WTC11 (cell line): ENCODE results near the gene WDR64. TPM values are rescaled to one million over a fixed set of nuclear protein-coding genes. Genes with fewer than 3 reads are reported as not detected.

Experiments
- ATAC-seq: fragments of 200-7000 bp; cut with Tn5 transposase; 2 replicates; pipeline ENCODE4 v1.10.0; 2021; ENCODE audit warnings: mild to moderate bottlenecking, moderate library complexity
- CTCF ChIA-PET: fragments of 300-600 bp; sonication (Branson Sonifier 250); formaldehyde crosslinking; loops from one replicate; lab custom pipeline; 2021; ENCODE audit warnings: antibody characterized with exemption; lab: Charles Lee
- POLR2A ChIA-PET: fragments of 350-600 bp; sonication (Branson Sonifier 250); formaldehyde crosslinking; loops from one replicate; lab custom pipeline; 2021; ENCODE audit warnings: antibody characterized with exemption; lab: Charles Lee
- DNase-seq: peaks from one replicate; pipeline ENCODE4 v3.0.0; 2021; ENCODE audit warnings: low spot score
- H3K27ac Mint-ChIP-seq: 2 replicates; pipeline ENCODE4 v1.8.0; 2021; ENCODE audit warnings: mixed read lengths
- H3K27me3 Mint-ChIP-seq: 2 replicates; pipeline ENCODE4 v1.8.0; 2021; ENCODE audit warnings: low read depth, mild to moderate bottlenecking, moderate library complexity, mixed read lengths
- H3K36me3 Mint-ChIP-seq: 2 replicates; pipeline ENCODE4 v1.8.0; 2021; ENCODE audit warnings: mixed read lengths
- H3K4me1 Mint-ChIP-seq: 2 replicates; pipeline ENCODE4 v1.8.0; 2022; ENCODE audit warnings: mixed read lengths
- H3K4me3 Mint-ChIP-seq: 2 replicates; pipeline ENCODE4 v1.8.0; 2021; ENCODE audit warnings: mild to moderate bottlenecking, moderate library complexity, mixed read lengths
- H3K9me3 Mint-ChIP-seq: 2 replicates; pipeline ENCODE4 v1.8.0; 2021; ENCODE audit warnings: mixed read lengths
- AFF4 ChIP-seq: sonication (generic); formaldehyde crosslinking; IDR thresholded peaks from 2 replicates; pipeline ENCODE4 v1.8.1; 2023; ENCODE audit warnings: mild to moderate bottlenecking, missing genetic modification reagents, borderline replicate concordance
- ATF3 ChIP-seq: sonication (generic); formaldehyde crosslinking; conservative IDR thresholded peaks from 2 replicates; pipeline ENCODE4 v1.8.1; 2022; ENCODE audit warnings: mild to moderate bottlenecking, missing genetic modification reagents
- ELF4 ChIP-seq: sonication (generic); formaldehyde crosslinking; IDR thresholded peaks from 2 replicates; pipeline ENCODE4 v1.8.1; 2022; ENCODE audit warnings: low read depth, mild to moderate bottlenecking, moderate library complexity, missing genetic modification reagents
- ETV6 ChIP-seq: sonication (generic); formaldehyde crosslinking; IDR thresholded peaks from 2 replicates; pipeline ENCODE4 v1.8.1; 2022; ENCODE audit warnings: mild to moderate bottlenecking, missing genetic modification reagents
- FOXJ3 ChIP-seq: sonication (generic); formaldehyde crosslinking; IDR thresholded peaks from 2 replicates; pipeline ENCODE4 v1.9.0; 2021; ENCODE audit warnings: missing genetic modification reagents, mild to moderate bottlenecking, borderline replicate concordance
- FOXP1 ChIP-seq: sonication (generic); formaldehyde crosslinking; IDR thresholded peaks from 2 replicates; pipeline ENCODE4 v1.8.0; 2022; ENCODE audit warnings: missing genetic modification reagents, mild to moderate bottlenecking, moderate library complexity, borderline replicate concordance
- GTF2I ChIP-seq: fragments of 250-450 bp; sonication (Bioruptor Pico); conservative IDR thresholded peaks from 2 replicates; pipeline ENCODE4 v1.4.0; 2021; ENCODE audit warnings: mild to moderate bottlenecking
- IRF1 ChIP-seq: sonication (generic); formaldehyde crosslinking; IDR thresholded peaks from 2 replicates; pipeline ENCODE4 v1.8.0; 2023; ENCODE audit warnings: missing genetic modification reagents
- MLX ChIP-seq: sonication (generic); formaldehyde crosslinking; IDR thresholded peaks from 2 replicates; pipeline ENCODE4 v1.8.1; 2023; ENCODE audit warnings: mild to moderate bottlenecking, missing genetic modification reagents, moderate library complexity
- MXD4 ChIP-seq: fragments of 250-450 bp; sonication (Bioruptor Pico); IDR thresholded peaks from 2 replicates; pipeline ENCODE4 v1.8.0; 2021; ENCODE audit warnings: mild to moderate bottlenecking, moderate library complexity, borderline replicate concordance
- NR1H2 ChIP-seq: sonication (generic); formaldehyde crosslinking; IDR thresholded peaks from 2 replicates; pipeline ENCODE4 v1.9.0; 2021; ENCODE audit warnings: mild to moderate bottlenecking, moderate library complexity, missing genetic modification reagents
- RORB ChIP-seq: fragments of 250-450 bp; sonication (Bioruptor Pico); IDR thresholded peaks from 2 replicates; pipeline ENCODE4 v1.9.0; 2021; ENCODE audit warnings: mild to moderate bottlenecking
- SMAD3 ChIP-seq: sonication (generic); formaldehyde crosslinking; IDR thresholded peaks from 2 replicates; pipeline ENCODE4 v1.8.0; 2022; ENCODE audit warnings: missing genetic modification reagents, mild to moderate bottlenecking, borderline replicate concordance
- TCF7 ChIP-seq: sonication (generic); formaldehyde crosslinking; IDR thresholded peaks from 2 replicates; pipeline ENCODE4 v1.8.0; 2022; ENCODE audit warnings: mild to moderate bottlenecking, low read depth, missing genetic modification reagents, moderate library complexity
- TEAD1 ChIP-seq: sonication (generic); formaldehyde crosslinking; IDR thresholded peaks from 2 replicates; pipeline ENCODE4 v1.8.0; 2022; ENCODE audit warnings: mild to moderate bottlenecking, missing genetic modification reagents
- TP53 ChIP-seq: sonication (generic); formaldehyde crosslinking; IDR thresholded peaks from 2 replicates; pipeline ENCODE4 v1.8.1; 2023; ENCODE audit warnings: mild to moderate bottlenecking, missing genetic modification reagents
- ZBTB43 ChIP-seq: sonication (generic); formaldehyde crosslinking; IDR thresholded peaks from 2 replicates; pipeline ENCODE4 v1.8.1; 2023; ENCODE audit warnings: mild to moderate bottlenecking, missing genetic modification reagents
- ZNF425 ChIP-seq: fragments of 250-450 bp; sonication (Bioruptor Pico); conservative IDR thresholded peaks from 2 replicates; pipeline ENCODE4 v1.9.0; 2021; ENCODE audit warnings: mild to moderate bottlenecking
- total RNA-seq: library from RNA; stranded (reverse); gene quantifications from 3 replicates; pipeline ENCODE4 v1.2.3, GENCODE V29; 2021
- TF ChIP-seq, protein P1 (sequence below): sonication (generic); formaldehyde crosslinking; IDR thresholded peaks from 2 replicates; pipeline ENCODE4 v1.8.0; 2022; ENCODE audit warnings: missing genetic modification reagents

The WDR64 gene
- total RNA-seq, 1 experiment from 2014 or later, result not detected

DNA sequence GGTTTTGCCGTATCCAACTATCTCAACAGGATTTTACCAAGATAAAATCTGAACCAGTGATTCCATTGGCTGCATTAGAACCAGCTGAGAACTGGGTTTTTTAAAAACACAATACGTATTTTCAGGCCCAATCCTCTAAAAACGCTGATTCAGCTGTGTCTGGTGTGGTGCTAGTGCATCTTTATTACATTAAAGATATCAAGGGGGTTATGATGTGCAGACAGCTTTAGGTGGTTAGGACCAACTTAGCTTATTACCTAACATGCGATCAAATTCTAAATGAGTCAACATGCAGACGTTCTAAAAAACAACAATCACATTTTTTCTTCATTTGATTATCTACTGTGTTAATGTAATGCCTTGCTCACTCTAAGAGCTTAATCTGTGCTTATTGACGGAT is 163.9 kb downstream of the WDR64 start (continued):
- no peak for TF ChIP-seq AFF4
- TF ChIP-seq TEAD1 (CRISPR knock-in tag), result no peak
- TF ChIP-seq MXD4 (CRISPR knock-in tag), result no peak

DNA sequence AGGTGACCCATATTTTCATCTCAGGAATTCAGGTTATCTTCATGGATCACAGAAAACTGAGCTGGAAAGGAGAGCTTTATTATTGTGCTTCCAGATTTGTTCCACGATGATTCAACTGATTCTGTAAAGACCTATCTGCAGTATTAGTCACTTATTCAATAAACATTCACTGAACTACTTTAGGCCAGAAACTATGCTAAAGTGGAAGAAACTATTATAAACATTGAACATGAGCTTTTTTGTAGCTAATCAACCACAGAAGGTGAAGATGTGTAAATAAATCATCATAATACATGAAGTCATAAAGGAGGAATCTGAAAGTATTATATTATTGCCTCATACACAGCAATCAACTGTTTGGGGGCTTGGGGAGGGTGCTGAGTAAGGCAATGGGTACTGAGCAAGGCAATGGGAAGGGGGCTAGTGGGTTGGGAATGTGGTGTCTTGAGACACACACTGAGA is 165.3 kb downstream of the WDR64 start:
- H3K9me3 Mint-ChIP-seq, result no peaks in the 10 kb centered on the region
- no peak for TF ChIP-seq ATF3 (CRISPR knock-in tag)
- TF ChIP-seq FOXP1, result no peak
- TF ChIP-seq IRF1 (CRISPR knock-in tag), result no peak
- TF ChIP-seq, all 79 proteins: peak for 0
- Mint-ChIP-seq H3K4me3 (no peak overlapping the region), H3K36me3 (no peaks in the 10 kb centered on the region), H3K4me1 (no peaks in the 10 kb centered on the region), H3K27me3 (no peaks in the 10 kb centered on the region; the same call in 1 of the 2 replicates), H3K27ac (no peak overlapping the region)
- ATAC-seq (no peak), DNase-seq (no peak)
- CTCF ChIA-PET, result no interaction called here
- POLR2A ChIA-PET, result no interaction called here

DNA sequence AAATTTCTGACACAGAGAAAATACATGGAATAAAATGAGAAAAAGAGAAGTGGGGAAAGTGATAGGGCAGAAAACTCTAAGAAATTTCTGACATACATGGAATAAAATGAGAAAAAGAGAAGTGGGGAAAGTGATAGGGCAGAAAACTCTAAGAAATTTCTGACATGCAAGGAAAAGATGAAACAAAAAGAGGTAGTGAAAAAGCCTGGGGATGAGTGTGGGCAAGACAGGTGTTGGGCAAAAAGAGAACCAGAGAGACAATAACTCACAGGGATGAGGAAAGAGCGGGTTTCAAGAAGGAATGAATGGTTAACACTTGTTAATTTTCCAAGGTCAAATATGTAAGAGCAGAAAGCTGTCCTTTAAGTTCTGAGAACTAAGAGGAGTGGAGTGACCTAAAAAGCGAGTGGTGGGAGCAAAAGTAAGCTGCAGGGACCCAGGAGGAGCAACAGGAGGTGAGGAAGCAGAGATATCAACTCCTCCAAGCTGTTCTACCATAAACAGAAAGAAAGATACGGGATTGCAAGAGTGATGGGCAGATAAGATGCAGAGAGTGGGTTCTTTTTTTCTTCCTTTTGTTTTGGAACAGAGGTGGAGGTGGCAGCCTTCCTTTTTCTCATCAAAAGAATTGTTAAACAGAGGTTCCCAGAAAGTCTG is 166.0 kb downstream of the WDR64 start:
- ATAC-seq (no peak), DNase-seq (no peak)
- ChIA-PET CTCF (no interaction called here), POLR2A (no interaction called here)
- Mint-ChIP-seq H3K9me3 (no peaks in the 10 kb centered on the region), H3K4me1 (no peaks in the 10 kb centered on the region), H3K27ac (no peak overlapping the region), H3K4me3 (no peak overlapping the region), H3K36me3 (no peaks in the 10 kb centered on the region), H3K27me3 (no peaks in the 10 kb centered on the region; the same call in 1 of the 2 replicates)
- TF ChIP-seq, protein P1, sequence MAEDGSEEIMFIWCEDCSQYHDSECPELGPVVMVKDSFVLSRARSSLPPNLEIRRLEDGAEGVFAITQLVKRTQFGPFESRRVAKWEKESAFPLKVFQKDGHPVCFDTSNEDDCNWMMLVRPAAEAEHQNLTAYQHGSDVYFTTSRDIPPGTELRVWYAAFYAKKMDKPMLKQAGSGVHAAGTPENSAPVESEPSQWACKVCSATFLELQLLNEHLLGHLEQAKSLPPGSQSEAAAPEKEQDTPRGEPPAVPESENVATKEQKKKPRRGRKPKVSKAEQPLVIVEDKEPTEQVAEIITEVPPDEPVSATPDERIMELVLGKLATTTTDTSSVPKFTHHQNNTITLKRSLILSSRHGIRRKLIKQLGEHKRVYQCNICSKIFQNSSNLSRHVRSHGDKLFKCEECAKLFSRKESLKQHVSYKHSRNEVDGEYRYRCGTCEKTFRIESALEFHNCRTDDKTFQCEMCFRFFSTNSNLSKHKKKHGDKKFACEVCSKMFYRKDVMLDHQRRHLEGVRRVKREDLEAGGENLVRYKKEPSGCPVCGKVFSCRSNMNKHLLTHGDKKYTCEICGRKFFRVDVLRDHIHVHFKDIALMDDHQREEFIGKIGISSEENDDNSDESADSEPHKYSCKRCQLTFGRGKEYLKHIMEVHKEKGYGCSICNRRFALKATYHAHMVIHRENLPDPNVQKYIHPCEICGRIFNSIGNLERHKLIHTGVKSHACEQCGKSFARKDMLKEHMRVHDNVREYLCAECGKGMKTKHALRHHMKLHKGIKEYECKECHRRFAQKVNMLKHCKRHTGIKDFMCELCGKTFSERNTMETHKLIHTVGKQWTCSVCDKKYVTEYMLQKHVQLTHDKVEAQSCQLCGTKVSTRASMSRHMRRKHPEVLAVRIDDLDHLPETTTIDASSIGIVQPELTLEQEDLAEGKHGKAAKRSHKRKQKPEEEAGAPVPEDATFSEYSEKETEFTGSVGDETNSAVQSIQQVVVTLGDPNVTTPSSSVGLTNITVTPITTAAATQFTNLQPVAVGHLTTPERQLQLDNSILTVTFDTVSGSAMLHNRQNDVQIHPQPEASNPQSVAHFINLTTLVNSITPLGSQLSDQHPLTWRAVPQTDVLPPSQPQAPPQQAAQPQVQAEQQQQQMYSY (CRISPR knock-in tag), result no peak
- TF ChIP-seq MLX (CRISPR knock-in tag) (no peak), ELF4 (CRISPR knock-in tag) (no peak), TCF7 (no peak), RORB (no peak), GTF2I (CRISPR knock-in tag) (no peak), ZBTB43 (CRISPR knock-in tag) (no peak), ZNF425 (no peak), MXD4 (CRISPR knock-in tag) (no peak), FOXJ3 (CRISPR knock-in tag) (no peak), SMAD3 (CRISPR knock-in tag) (no peak), ATF3 (CRISPR knock-in tag) (no peak), TP53 (CRISPR knock-in tag) (no peak), ETV6 (CRISPR knock-in tag) (no peak), NR1H2 (CRISPR knock-in tag) (no peak)
